C1 segment of cervical spinal cord (tissue), 14 donors: Measurements from ENCODE around the gene TIMP2.
"Not testable (repeated sequence)": the region's sequence is repeated elsewhere in the genome, so short reads cannot be mapped to it uniquely, and the experiment has no call there.

Experiments used
- DNase-seq, 14 donors: peaks; one replicate each; lab custom pipeline; 2025; lab: John Stamatoyannopoulos, UW

Gene TIMP2

GRCh38 chr17:78873519-78874340, 51.5 kb downstream of the TIMP2 start:
- peak in 9 of 14 donors; percentile 38 to 74 (median 61) for DNase-seq

DNA sequence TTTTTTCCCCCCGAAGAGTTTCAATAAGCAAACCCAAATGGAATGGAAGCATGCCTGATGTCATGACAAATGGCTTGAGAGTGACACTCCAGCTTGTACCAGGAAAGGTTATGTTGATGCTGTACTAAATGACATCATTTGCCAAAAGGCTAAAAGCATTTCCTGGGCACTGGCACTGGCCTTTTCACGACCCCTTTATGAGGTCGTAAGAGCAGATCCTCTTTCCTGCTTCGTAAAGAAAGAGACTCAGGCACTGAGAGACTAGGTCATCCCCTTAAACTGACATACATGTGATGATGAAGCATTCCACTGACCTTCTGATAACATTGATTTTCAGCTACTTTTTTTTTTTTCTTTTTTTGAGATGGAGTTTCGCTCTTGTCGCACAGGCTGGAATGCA, 52.7 kb downstream of the TIMP2 start:
- DNase-seq = no peak

GRCh38 chr17:78870621-78871020, 54.6 kb downstream of the TIMP2 start:
- peak in 1 of 14 donors; percentile 31 for DNase-seq

- DNase-seq = no peak
These were observed 56.8 kb downstream of the TIMP2 start for GRCh38 chr17:78868391-78868790.

GRCh38 chr17:78867046-78867445, 58.1 kb downstream of the TIMP2 start:
- not testable (repeated sequence) for DNase-seq

- peak in 13 of 14 donors; percentile 23 to 81 (median 77) for DNase-seq
These were observed 59.4 kb downstream of the TIMP2 start for GRCh38 chr17:78865682-78866390.

DNA sequence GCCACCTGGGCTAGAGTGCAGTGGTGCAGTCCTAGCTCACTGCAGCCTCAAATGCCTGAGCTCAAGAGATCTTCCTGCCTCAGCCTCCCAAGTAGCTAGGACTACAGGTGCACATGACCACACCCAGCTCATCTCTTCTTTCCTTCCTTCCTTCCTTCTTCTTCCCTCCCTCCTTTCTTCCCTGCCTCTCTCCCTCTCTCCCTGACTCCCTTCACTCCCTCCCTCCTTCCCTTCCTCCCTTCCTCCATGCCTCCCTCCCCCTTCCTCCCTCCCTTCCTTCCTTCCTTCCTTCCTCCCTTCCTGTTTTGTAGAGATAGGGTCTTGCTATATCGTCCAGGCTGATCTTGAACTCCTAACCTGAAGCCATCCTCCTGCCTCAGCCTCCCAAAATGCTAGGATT, 61.1 kb downstream of the TIMP2 start:
- no peak for DNase-seq

GRCh38 chr17:78862073-78863023, 62.8 kb downstream of the TIMP2 start:
- peak in 6 of 14 donors; percentile 34 to 93 (median 52) for DNase-seq

GRCh38 chr17:78861229-78861628, 64.0 kb downstream of the TIMP2 start:
- DNase-seq = no peak

GRCh38 chr17:78859051-78859450, 66.1 kb downstream of the TIMP2 start:
- DNase-seq = no peak

GRCh38 chr17:78857266-78857665, 67.9 kb downstream of the TIMP2 start:
- DNase-seq = no peak

- DNase-seq = no peak
These were observed 69.5 kb downstream of the TIMP2 start for GRCh38 chr17:78855561-78856165.

DNA sequence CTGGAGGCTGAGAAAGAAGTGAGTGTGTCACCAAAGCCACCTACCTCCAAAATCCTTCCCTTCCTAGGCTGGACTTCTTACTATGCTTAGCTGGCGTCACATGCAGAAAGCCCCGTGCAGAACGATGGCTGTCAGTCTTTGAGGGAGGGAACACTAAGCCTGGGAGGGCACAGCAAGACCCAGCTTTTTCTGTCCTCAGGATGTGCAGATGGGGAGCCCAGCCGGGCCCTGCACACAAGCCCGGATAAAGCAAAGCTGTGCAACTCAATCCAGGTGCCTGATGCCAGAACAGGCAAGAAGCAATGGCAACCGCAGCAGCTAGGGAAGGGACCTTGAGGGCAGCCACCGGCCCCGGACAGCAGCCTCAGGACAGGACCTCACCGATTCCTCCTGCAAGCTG, 70.7 kb downstream of the TIMP2 start:
- no peak for DNase-seq

GRCh38 chr17:78853926-78854394, 71.2 kb downstream of the TIMP2 start:
- no peak for DNase-seq

DNA sequence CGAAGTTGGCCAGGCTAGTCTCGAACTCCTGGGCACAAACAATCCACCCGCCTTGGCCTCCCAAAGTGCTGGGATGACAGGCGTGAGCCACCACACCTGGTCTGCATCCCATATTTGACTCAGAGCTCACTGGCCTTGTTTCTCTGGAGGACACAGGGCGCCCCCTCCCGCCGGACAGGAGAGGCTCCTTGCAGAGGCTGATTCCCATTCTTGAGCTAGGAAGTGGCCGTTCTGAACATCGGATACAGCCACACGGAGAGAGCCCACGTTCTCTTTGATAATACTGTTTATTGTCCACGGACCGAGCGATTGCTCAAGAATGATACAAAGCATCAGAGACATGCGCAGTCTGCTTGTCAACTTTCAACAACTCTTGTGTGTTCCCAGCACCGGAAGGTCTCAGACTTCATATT, 72.5 kb downstream of the TIMP2 start:
- DNase-seq = no peak

- no peak for DNase-seq
These were observed 76.2 kb downstream of the TIMP2 start for GRCh38 chr17:78849026-78849425.

GRCh38 chr17:78847052-78847451, 78.1 kb downstream of the TIMP2 start:
- DNase-seq = no peak

- peak in 5 of 14 donors; percentile 9 to 45 (median 27) for DNase-seq
These were observed 80.7 kb downstream of the TIMP2 start for GRCh38 chr17:78844301-78845005.

- no peak for DNase-seq
These were observed 82.2 kb downstream of the TIMP2 start for GRCh38 chr17:78842881-78843565.
